HUES48 (cell line): ENCODE measurements around the gene DEAF1.

ENCODE experiments used
- H3K27ac ChIP-seq: one replicate; pipeline ENCODE4 v1.7.0; 2013; ENCODE audit warnings: low read depth, low read length, inconsistent platforms
- H3K27me3 ChIP-seq: 2 replicates; pipeline ENCODE4 v1.6.1; 2013; ENCODE audit warnings: mild to moderate bottlenecking, low read length; ENCODE audit not compliant: control insufficient read depth, insufficient read depth
- H3K36me3 ChIP-seq: 2 replicates; pipeline ENCODE4 v1.6.1; 2013; ENCODE audit warnings: low read length; ENCODE audit not compliant: control insufficient read depth, insufficient read depth
- H3K4me1 ChIP-seq: 2 replicates; pipeline ENCODE4 v1.6.1; 2013; ENCODE audit warnings: mild to moderate bottlenecking, low read length; ENCODE audit not compliant: control insufficient read depth, insufficient read depth
- H3K4me3 ChIP-seq: 2 replicates; pipeline ENCODE4 v1.5.1; 2013; ENCODE audit warnings: mild to moderate bottlenecking, low read depth, low read length
- H3K9ac ChIP-seq: 2 replicates; pipeline ENCODE4 v1.6.1; 2013; ENCODE audit warnings: mild to moderate bottlenecking, low read depth, low read length, moderate library complexity
- H3K9me3 ChIP-seq: 2 replicates; pipeline ENCODE4 v1.6.1; 2013; ENCODE audit warnings: low read length; ENCODE audit not compliant: control insufficient read depth, insufficient read depth

Gene DEAF1

GRCh38 chr11:605286-606129, 89.5 kb downstream of the DEAF1 start:
- H3K27ac ChIP-seq: no peak overlapping the region
- H3K4me1 ChIP-seq: no peaks in the 10 kb centered on the region
- H3K4me3 ChIP-seq: no peak overlapping the region
- H3K27me3 ChIP-seq: no peaks in the 10 kb centered on the region
- no peak overlapping the region for H3K9ac ChIP-seq
- no peaks in the 10 kb centered on the region for H3K9me3 ChIP-seq
- peaks cover 95% of the 10 kb centered on the region for H3K36me3 ChIP-seq

- Histone ChIP-seq H3K4me1 (no peaks in the 10 kb centered on the region), H3K9me3 (no peaks in the 10 kb centered on the region), H3K4me3 (no peak overlapping the region), H3K27ac (no peak overlapping the region), H3K36me3 (peaks cover 92% of the 10 kb centered on the region), H3K27me3 (no peaks in the 10 kb centered on the region), H3K9ac (no peak overlapping the region)
These were observed 91.9 kb downstream of the DEAF1 start for GRCh38 chr11:603154-603553.

GRCh38 chr11:601573-602245, 93.3 kb downstream of the DEAF1 start:
- Histone ChIP-seq H3K27me3 (no peaks in the 10 kb centered on the region), H3K36me3 (peaks cover 90% of the 10 kb centered on the region), H3K9ac (no peak overlapping the region), H3K9me3 (no peaks in the 10 kb centered on the region), H3K27ac (no peak overlapping the region), H3K4me1 (no peaks in the 10 kb centered on the region), H3K4me3 (no peak overlapping the region)

GRCh38 chr11:598005-598680, 96.9 kb downstream of the DEAF1 start:
- H3K4me1 ChIP-seq: no peaks in the 10 kb centered on the region
- H3K27ac ChIP-seq: no peak overlapping the region
- no peak overlapping the region for H3K9ac ChIP-seq
- no peak overlapping the region for H3K4me3 ChIP-seq
- peaks cover 90% of the 10 kb centered on the region for H3K36me3 ChIP-seq
- no peaks in the 10 kb centered on the region for H3K27me3 ChIP-seq
- no peaks in the 10 kb centered on the region for H3K9me3 ChIP-seq

DNA sequence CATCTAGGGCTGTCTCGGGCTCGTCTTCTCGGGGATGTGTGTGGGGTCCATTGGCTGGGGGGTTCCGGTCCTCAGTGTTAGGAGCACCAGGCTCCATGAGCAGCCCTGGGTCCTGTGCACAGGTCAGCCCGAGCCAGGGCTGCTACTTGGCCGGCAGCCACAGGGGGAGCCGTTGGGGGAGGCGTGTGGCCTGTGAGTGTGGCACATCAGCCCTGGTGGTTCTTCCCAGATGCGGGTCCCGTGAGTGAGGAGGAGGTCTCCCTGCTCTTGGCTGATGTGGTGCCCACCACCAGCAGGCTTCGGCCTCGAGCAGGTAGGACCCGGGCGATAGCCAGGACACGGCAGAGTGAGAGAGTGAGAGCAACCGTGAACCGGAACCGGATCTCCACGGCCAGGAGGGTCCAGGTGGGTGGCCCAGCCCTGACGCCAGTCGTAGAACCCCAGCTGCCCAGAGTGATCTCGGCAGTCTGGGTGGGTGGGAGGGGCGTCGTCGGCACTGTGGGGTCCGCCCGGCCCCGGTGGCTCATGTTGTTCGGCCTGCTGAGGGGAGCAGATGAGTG, 97.8 kb downstream of the DEAF1 start:
- H3K4me3 ChIP-seq: no peak overlapping the region
- no peaks in the 10 kb centered on the region for H3K27me3 ChIP-seq
- no peak overlapping the region for H3K27ac ChIP-seq
- H3K9me3 ChIP-seq: no peaks in the 10 kb centered on the region
- no peaks in the 10 kb centered on the region for H3K4me1 ChIP-seq
- no peak overlapping the region for H3K9ac ChIP-seq
- peaks cover 93% of the 10 kb centered on the region for H3K36me3 ChIP-seq

- no peaks in the 10 kb centered on the region for H3K9me3 ChIP-seq
- no peaks in the 10 kb centered on the region for H3K4me1 ChIP-seq
- no peak overlapping the region for H3K27ac ChIP-seq
- no peaks in the 10 kb centered on the region for H3K27me3 ChIP-seq
- peaks cover 90% of the 10 kb centered on the region for H3K36me3 ChIP-seq
- no peak overlapping the region for H3K4me3 ChIP-seq
- no peak overlapping the region for H3K9ac ChIP-seq
These were observed 98.6 kb downstream of the DEAF1 start for GRCh38 chr11:596374-596773.

- Histone ChIP-seq H3K27ac (no peak overlapping the region), H3K4me1 (no peaks in the 10 kb centered on the region), H3K4me3 (no peak overlapping the region), H3K36me3 (peaks cover 92% of the 10 kb centered on the region), H3K9me3 (no peaks in the 10 kb centered on the region), H3K27me3 (no peaks in the 10 kb centered on the region), H3K9ac (no peak overlapping the region)
These were observed 99.6 kb downstream of the DEAF1 start for GRCh38 chr11:595400-595799.
